HG02623 (cell line): ENCODE measurements around the gene CENPK.
A peak's percentile ranks its signal among the peaks of the same experiment; 100 is the strongest.
"Not testable (repeated sequence)": the region's sequence is repeated elsewhere in the genome, so short reads cannot be mapped to it uniquely, and the experiment has no call there.

Source experiments
- ATAC-seq: cut with Tn5 transposase; IDR thresholded peaks from one replicate; pipeline ENCODE4 v1.9.1; 2021; ENCODE audit warnings: moderate library complexity; ENCODE audit not compliant: unreplicated experiment

The CENPK gene

GRCh38 chr5:65512170-65512937, 50.6 kb downstream of the CENPK start:
- ATAC-seq, result no peak

DNA sequence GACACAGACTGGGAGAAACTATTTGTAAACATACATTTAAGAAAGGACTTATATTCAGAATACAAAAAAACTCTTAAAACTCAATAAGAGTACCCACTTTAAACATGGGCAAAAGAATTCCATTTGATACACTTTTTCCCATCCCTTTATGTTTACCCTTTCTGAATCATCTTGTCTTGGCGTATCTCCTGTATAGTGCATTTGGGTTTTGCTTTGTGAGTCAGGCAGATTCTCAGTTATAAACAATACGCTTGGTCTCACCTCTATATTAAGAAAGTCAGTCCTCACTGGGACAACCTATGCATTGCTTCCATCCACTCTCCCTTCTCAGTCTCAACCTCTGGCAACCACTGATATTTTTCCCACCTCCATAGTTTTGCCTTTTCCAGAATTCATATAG, 54.0 kb downstream of the CENPK start:
- no peak for ATAC-seq

DNA sequence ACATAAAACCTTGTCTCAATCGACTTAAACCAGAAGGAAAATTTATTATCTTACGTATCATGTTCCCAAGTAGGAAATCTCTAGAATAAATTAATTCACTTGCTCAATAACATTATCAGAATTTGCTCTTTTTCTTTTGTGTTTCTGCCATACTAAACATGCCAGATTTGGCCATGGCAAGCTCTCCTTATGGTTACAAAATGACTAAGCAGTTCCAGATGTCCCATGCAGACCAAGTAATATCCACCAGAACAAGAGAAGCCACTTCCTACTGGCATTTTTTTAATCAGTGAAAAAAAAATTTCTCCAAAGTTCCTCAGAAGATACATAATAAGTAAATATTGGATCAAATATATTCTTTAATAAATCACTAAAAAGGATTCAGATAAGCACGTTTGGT, 56.0 kb downstream of the CENPK start:
- ATAC-seq, result no peak

GRCh38 chr5:65489119-65489518, 73.8 kb downstream of the CENPK start:
- ATAC-seq, result no peak

- not testable (repeated sequence) for ATAC-seq
Observed at GRCh38 chr5:65488038-65488687, 74.8 kb downstream of the CENPK start.

DNA sequence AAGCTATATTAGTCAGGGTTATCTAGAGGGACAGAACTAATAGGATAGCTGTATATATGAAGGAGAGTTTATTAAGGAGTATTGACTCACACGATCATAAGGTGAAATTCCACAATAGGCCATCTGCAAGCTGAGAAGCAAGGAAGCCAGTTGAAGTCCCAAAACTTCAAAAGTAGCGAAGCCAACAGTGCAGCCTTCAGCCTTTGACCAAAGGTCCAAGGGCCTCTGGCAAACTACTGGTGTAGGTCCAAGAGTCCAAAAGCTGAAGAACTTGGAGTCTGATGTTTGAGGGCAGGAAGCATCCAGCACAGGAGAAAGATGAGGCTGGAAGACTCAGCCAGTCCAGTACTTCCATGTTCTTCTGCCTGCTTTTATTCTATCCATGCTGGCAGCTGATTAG, 76.2 kb downstream of the CENPK start:
- ATAC-seq, result not testable (repeated sequence)

DNA sequence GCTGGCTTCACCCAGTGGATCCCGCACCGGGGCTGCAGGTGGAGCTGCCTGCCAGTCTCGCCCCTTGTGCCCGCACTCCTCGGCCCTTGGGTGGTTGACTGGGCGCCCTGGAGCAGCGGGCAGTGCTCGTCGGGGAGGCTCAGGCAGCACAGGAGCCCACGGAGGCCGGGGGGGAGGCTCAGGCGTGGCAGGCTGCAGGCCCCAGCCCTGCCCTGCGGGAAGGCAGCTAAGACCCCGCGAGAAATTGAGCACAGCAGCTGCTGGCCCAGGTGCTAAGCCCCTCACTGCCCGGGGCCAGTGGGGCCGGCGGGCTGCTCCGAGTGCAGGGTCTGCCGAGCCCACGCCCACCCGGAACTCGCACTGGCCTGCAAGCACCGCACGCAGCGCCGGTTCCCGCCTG, 77.6 kb downstream of the CENPK start:
- no peak for ATAC-seq

DNA sequence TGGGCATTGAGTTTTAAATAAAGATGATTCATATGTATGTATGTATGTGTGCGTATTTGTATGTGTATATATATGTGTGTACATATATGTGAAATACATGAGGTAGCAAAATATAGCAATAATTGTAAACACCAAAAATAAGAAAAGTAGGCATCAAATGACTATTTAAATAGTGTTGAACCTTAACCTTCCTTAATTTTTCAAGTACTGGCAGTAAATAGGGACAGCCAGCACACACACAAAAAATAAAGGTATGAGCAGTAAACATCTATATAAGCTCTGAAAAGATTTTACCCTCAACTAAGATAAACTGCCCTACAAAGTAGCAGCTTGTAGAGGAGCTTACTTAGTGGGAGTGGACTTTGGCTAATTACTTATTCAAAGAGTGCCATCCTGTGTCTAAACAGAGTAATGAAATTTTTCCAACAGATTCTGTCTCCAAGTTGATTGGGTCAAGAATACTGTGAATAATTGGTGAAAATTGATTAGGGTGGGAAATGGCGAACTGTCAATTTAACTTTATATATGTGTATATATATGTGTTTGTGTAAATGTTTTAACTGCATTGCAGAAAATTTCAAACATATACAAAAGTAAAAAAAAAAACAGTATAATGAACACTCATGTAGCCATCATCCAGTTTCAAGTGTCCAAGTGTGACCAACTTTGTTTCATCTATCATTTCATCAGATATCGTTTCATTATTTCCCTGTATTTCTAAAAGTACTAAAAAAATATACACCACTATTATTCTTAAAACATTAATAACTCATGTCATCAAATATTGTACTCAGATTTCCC, 79.2 kb downstream of the CENPK start:
- ATAC-seq, result peak; percentile 34

DNA sequence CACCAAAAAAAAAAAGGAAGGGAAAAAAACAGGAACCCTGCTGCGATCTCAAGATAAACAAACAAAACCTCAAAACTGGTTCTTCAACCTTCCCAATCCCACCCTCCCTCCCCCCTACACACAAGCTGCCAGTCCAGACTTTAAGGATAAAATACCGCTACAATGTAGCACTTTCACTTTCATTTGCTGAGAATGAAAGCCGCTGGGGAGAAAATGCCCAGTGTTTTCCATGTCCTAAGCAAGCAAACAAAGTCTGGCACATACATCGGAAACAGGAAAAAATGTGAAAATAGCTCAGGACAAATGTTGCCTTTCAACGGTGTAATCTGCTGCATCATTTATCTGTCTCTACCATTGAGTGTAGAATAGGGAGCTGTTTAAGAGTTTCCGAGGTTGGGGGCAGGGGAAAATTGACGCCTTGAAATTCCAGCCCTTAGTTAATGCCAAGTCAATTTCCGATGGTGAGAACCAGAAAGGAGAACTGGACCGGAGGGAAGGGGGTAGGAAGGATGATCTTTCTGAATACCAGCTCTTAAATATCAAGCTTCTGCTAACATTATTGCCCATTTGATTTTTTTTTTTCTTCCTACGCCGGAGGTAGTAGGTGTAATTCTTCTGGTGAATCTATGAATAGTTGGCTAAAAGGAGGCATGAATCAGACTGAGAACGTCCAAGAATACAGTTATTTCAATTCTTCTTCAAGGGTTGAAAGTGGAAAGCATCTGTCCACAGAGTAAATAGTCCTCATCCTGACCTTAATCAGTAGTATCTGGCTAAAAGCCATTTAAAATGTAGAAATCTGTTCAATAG, 80.0 kb downstream of the CENPK start:
- ATAC-seq, result no peak

DNA sequence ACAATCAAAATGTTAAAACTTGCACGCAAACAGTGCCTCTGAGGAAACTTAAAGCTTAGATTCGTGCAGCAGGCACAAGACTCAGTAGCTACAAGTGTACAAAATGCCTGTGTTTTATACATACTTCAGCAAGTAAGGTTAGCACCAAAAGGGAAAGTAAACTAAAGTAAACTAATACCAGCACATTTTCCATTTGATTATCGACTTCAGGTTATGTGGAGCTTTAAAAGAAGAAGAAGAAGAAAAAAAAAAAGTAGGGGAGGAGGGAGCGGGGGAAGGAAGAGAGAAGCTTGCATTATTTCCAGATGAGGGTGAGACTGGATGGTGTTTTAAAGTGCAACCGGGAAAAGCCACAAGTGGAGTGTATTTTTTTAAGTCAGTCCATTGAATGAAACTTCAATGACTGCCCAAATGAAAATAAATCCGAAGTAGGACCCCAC, 80.7 kb downstream of the CENPK start:
- ATAC-seq, result peak; percentile 13

DNA sequence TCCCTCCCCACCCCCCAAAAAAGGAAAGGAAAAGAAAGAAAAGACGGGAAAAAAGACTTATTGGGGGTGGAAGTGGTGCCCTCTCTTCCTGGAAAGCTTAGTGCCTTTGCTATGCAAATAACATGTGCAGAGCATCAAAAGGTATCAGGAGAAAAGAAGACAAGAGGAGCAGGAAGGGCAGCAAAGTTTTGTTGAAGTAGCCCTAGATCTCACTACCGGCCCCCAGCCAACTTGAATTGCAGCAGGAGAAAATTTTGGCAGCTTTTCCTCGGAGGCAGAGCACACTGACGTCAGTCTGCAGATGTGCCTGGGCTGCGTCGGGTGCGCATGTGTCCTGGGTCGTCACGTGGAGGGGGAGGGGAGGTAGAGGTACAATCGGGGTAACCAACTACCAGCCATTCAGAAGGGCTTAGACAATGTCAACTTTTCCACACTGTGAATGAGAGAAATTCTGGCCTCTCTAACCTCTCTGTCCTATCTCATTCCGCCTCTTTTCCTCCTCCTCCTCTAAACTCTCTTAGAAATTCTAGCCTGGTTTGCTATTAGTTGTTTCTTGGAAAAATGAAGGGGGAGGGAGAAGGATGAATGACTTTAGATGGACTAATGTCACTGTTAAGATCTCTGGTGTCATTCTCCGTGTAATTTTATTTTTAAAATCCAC, 81.2 kb downstream of the CENPK start, which contains the start of gene ADAMTS6:
Gene ADAMTS6, minus strand, starts transcription at position 286 of the 661 bp plus-strand sequence. CDS start 8,247 bp downstream, outside the sequence.
- ATAC-seq, result peak; percentile 80

DNA sequence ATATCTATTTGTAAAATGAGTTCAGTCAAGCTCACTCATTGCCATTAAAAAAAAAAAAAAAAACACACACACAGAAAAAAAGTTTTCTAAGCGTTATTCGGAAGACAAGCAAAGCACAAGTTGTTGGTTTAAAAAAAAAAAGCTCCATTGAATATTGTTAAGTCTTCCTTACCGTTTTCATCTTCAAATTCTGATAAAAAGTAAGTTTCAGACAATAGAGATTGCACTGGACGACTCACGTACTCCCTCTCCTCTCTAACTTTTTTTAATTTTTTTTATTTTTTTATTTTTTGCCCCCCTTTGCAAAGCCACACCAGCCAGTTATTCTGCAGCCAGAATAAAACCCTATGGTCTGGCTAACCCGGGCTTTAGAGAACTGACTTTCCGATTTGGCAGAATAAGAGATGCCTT, 81.8 kb downstream of the CENPK start:
- ATAC-seq, result peak; percentile 8

GRCh38 chr5:65480306-65480865, 82.6 kb downstream of the CENPK start:
- ATAC-seq, result no peak

DNA sequence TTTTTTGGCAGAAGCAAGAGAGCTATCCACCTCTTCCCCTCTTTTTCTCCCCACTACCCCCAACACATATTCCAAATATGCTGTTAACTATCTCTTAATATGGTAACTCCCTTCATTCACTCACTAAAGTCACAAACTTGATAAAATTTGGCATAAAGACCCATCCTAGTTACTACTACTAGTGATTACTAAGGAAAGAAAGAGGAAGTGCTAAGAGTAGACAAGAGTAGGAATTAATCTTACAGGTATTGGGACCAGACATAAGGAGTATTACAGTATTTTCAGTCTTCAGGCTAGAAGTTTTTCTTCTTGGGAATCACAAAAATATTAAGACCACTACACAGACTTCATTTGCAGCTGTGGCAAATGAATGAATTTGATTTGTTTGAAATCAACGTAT, 83.4 kb downstream of the CENPK start:
- no peak for ATAC-seq

- ATAC-seq, result no peak
Observed at GRCh38 chr5:65478336-65478735, 84.6 kb downstream of the CENPK start.

- ATAC-seq, result no peak
Observed at GRCh38 chr5:65475895-65476294, 87.1 kb downstream of the CENPK start.

GRCh38 chr5:65475336-65475735, 87.6 kb downstream of the CENPK start:
- ATAC-seq, result no peak

DNA sequence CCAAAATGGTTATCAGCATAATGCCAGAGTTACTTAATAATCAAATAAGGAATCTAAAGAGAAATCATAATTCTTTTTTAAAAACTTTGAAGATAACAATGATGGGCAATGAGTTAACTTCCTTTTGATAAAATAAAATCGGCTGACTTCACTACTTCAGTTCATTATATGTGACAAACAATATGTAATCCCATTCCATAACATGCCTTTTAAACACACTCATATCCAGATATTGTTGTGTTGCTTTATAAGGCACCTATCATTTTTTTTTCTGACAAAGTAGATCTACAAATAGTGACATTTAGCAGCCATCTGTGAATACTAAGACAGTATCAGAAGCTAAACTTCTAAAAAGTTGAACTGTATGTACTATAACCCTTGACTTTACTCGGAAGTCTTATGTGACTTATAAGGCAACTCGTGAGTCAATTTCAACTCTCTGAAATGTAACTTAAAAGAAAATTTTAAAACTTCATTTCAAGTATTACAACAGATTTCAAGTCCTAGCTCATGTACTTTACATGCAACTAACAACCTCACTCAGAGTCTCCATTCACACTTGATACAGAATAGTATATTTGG, 88.7 kb downstream of the CENPK start:
- ATAC-seq, result no peak

GRCh38 chr5:65468633-65469032, 94.3 kb downstream of the CENPK start:
- no peak for ATAC-seq
